WTC11 (cell line): ENCODE data around the gene PRUNE2. TPM values are rescaled to one million over a fixed set of nuclear protein-coding genes. Genes with fewer than 3 reads are reported as not detected.

Source experiments
- ATAC-seq: fragments of 200-7000 bp; cut with Tn5 transposase; 2 replicates; pipeline ENCODE4 v1.10.0; 2021; ENCODE audit warnings: mild to moderate bottlenecking, moderate library complexity
- CTCF ChIA-PET: fragments of 300-600 bp; sonication (Branson Sonifier 250); formaldehyde crosslinking; loops from one replicate; lab custom pipeline; 2021; ENCODE audit warnings: antibody characterized with exemption; lab: Charles Lee
- POLR2A ChIA-PET: fragments of 350-600 bp; sonication (Branson Sonifier 250); formaldehyde crosslinking; loops from one replicate; lab custom pipeline; 2021; ENCODE audit warnings: antibody characterized with exemption; lab: Charles Lee
- DNase-seq: peaks from one replicate; pipeline ENCODE4 v3.0.0; 2021; ENCODE audit warnings: low spot score
- H3K27ac Mint-ChIP-seq: 2 replicates; pipeline ENCODE4 v1.8.0; 2021; ENCODE audit warnings: mixed read lengths
- H3K27me3 Mint-ChIP-seq: 2 replicates; pipeline ENCODE4 v1.8.0; 2021; ENCODE audit warnings: low read depth, mild to moderate bottlenecking, moderate library complexity, mixed read lengths
- H3K36me3 Mint-ChIP-seq: 2 replicates; pipeline ENCODE4 v1.8.0; 2021; ENCODE audit warnings: mixed read lengths
- H3K4me1 Mint-ChIP-seq: 2 replicates; pipeline ENCODE4 v1.8.0; 2022; ENCODE audit warnings: mixed read lengths
- H3K4me3 Mint-ChIP-seq: 2 replicates; pipeline ENCODE4 v1.8.0; 2021; ENCODE audit warnings: mild to moderate bottlenecking, moderate library complexity, mixed read lengths
- H3K9me3 Mint-ChIP-seq: 2 replicates; pipeline ENCODE4 v1.8.0; 2021; ENCODE audit warnings: mixed read lengths
- ARID4B ChIP-seq: sonication (generic); formaldehyde crosslinking; IDR thresholded peaks from 2 replicates; pipeline ENCODE4 v1.8.0; 2023; ENCODE audit warnings: missing genetic modification reagents, mild to moderate bottlenecking, borderline replicate concordance
- ATF1 ChIP-seq: sonication (generic); formaldehyde crosslinking; IDR thresholded peaks from 2 replicates; pipeline ENCODE4 v1.8.1; 2023; ENCODE audit warnings: mild to moderate bottlenecking, moderate library complexity, missing genetic modification reagents
- ATF6 ChIP-seq: sonication (generic); formaldehyde crosslinking; IDR thresholded peaks from 2 replicates; pipeline ENCODE4 v1.8.1; 2023; ENCODE audit warnings: mild to moderate bottlenecking, missing genetic modification reagents
- E2F4 ChIP-seq: sonication (generic); formaldehyde crosslinking; IDR thresholded peaks from 2 replicates; pipeline ENCODE4 v1.8.1; 2022; ENCODE audit warnings: low read depth, mild to moderate bottlenecking, moderate library complexity, missing genetic modification reagents, borderline replicate concordance
- ELF4 ChIP-seq: sonication (generic); formaldehyde crosslinking; IDR thresholded peaks from 2 replicates; pipeline ENCODE4 v1.8.1; 2022; ENCODE audit warnings: low read depth, mild to moderate bottlenecking, moderate library complexity, missing genetic modification reagents
- FOXJ3 ChIP-seq: sonication (generic); formaldehyde crosslinking; IDR thresholded peaks from 2 replicates; pipeline ENCODE4 v1.9.0; 2021; ENCODE audit warnings: missing genetic modification reagents, mild to moderate bottlenecking, borderline replicate concordance
- GRHL2 ChIP-seq: fragments of 250-450 bp; sonication (Bioruptor Pico); IDR thresholded peaks from 2 replicates; pipeline ENCODE4 v1.8.0; 2022; ENCODE audit warnings: mild to moderate bottlenecking, moderate library complexity; ENCODE audit not compliant: insufficient replicate concordance, severe bottlenecking
- GTF2I ChIP-seq: fragments of 250-450 bp; sonication (Bioruptor Pico); conservative IDR thresholded peaks from 2 replicates; pipeline ENCODE4 v1.4.0; 2021; ENCODE audit warnings: mild to moderate bottlenecking
- HMGA2 ChIP-seq: fragments of 250-450 bp; sonication (Bioruptor Pico); IDR thresholded peaks from 2 replicates; pipeline ENCODE4 v1.4.0; 2021; ENCODE audit warnings: mild to moderate bottlenecking, moderate library complexity
- IRF1 ChIP-seq: sonication (generic); formaldehyde crosslinking; IDR thresholded peaks from 2 replicates; pipeline ENCODE4 v1.8.0; 2023; ENCODE audit warnings: missing genetic modification reagents
- PRDM15 ChIP-seq: sonication (generic); formaldehyde crosslinking; IDR thresholded peaks from 2 replicates; pipeline ENCODE4 v1.8.0; 2022; ENCODE audit warnings: missing genetic modification reagents
- RORB ChIP-seq: fragments of 250-450 bp; sonication (Bioruptor Pico); IDR thresholded peaks from 2 replicates; pipeline ENCODE4 v1.9.0; 2021; ENCODE audit warnings: mild to moderate bottlenecking
- SMAD3 ChIP-seq: sonication (generic); formaldehyde crosslinking; IDR thresholded peaks from 2 replicates; pipeline ENCODE4 v1.8.0; 2022; ENCODE audit warnings: missing genetic modification reagents, mild to moderate bottlenecking, borderline replicate concordance
- STAT6 ChIP-seq: sonication (generic); formaldehyde crosslinking; conservative IDR thresholded peaks from 2 replicates; pipeline ENCODE4 v1.8.1; 2023; ENCODE audit warnings: mild to moderate bottlenecking, low read depth, missing genetic modification reagents, moderate library complexity
- ZNF138 ChIP-seq: sonication (generic); formaldehyde crosslinking; conservative IDR thresholded peaks from 2 replicates; pipeline ENCODE4 v1.8.1; 2022; ENCODE audit warnings: mild to moderate bottlenecking, moderate library complexity, missing genetic modification reagents
- total RNA-seq: library from RNA; stranded (reverse); gene quantifications from 3 replicates; pipeline ENCODE4 v1.2.3, GENCODE V29; 2021

PRUNE2 gene
- total RNA-seq, 1 experiment from 2014 or later, result 13.1 TPM

GRCh38 chr9:76637416-76637815 is 268.5 kb downstream of the PRUNE2 start:
- DNase-seq, result no peak
- Mint-ChIP-seq H3K27me3 (no peaks in the 10 kb centered on the region), H3K27ac (no peak overlapping the region), H3K9me3 (no peaks in the 10 kb centered on the region), H3K4me1 (peaks cover 25% of the 10 kb centered on the region), H3K4me3 (no peak overlapping the region), H3K36me3 (no peaks in the 10 kb centered on the region)
- ChIA-PET CTCF (no interaction called here), POLR2A (no interaction called here)
- no peak for ATAC-seq
- TF ChIP-seq GRHL2 (CRISPR knock-in tag) (no peak), IRF1 (CRISPR knock-in tag) (no peak), FOXJ3 (CRISPR knock-in tag) (no peak), ATF1 (CRISPR knock-in tag) (no peak), E2F4 (CRISPR knock-in tag) (no peak)

GRCh38 chr9:76634356-76635054 is 271.4 kb downstream of the PRUNE2 start:
- DNase-seq, result no peak
- peaks cover 6% of the 10 kb centered on the region for H3K4me1 Mint-ChIP-seq
- H3K27me3 Mint-ChIP-seq, result no peaks in the 10 kb centered on the region
- no peak overlapping the region for H3K4me3 Mint-ChIP-seq
- ChIA-PET POLR2A (no interaction called here), CTCF (interaction anchor here (1.1 kb wide), 1 partner anchor 24 kb away, joined by 5 read pairs; no protein-coding TSS in a partner anchor)
- H3K36me3 Mint-ChIP-seq, result no peaks in the 10 kb centered on the region
- no peak for ATAC-seq
- no peak for TF ChIP-seq ZNF138 (CRISPR knock-in tag)
- H3K9me3 Mint-ChIP-seq, result no peaks in the 10 kb centered on the region
- H3K27ac Mint-ChIP-seq, result no peak overlapping the region

- POLR2A ChIA-PET, result no interaction called here
- TF ChIP-seq SMAD3 (no peak), ATF6 (CRISPR knock-in tag) (no peak), HMGA2 (CRISPR knock-in tag) (no peak), GTF2I (CRISPR knock-in tag) (no peak), ARID4B (no peak), RORB (no peak), STAT6 (CRISPR knock-in tag) (no peak), ELF4 (no peak), GRHL2 (CRISPR knock-in tag) (no peak), PRDM15 (CRISPR knock-in tag) (no peak)
Observed at GRCh38 chr9:76630916-76631315, 275.0 kb downstream of the PRUNE2 start.

More at GRCh38 chr9:76630916-76631315, 275.0 kb downstream of the PRUNE2 start:
- CTCF ChIA-PET, result no interaction called here
- Mint-ChIP-seq H3K4me1 (no peaks in the 10 kb centered on the region), H3K9me3 (no peaks in the 10 kb centered on the region), H3K27ac (no peak overlapping the region), H3K36me3 (no peaks in the 10 kb centered on the region), H3K27me3 (no peaks in the 10 kb centered on the region), H3K4me3 (no peak overlapping the region)
- no peak for DNase-seq
- ATAC-seq, result no peak
